Neural cell (in vitro differentiated cells): Measurements from ENCODE around the gene KRT33A. TPM values are rescaled to one million over a fixed set of nuclear protein-coding genes. Genes with fewer than 3 reads are reported as not detected.

ENCODE experiments used
- H2AFZ ChIP-seq: fragments of 200-600, 300-800 bp; sonication (generic), shearing (Covaris generic); 2 replicates; pipeline ENCODE4 v1.6.0; 2014; ENCODE audit warnings: low read depth, mild to moderate bottlenecking, antibody characterized with exemption, low read length, moderate library complexity
- H3F3A ChIP-seq: fragments of 200-600 bp; shearing (Covaris generic); 2 replicates; pipeline ENCODE4 v1.6.1; 2016; ENCODE audit warnings: mild to moderate bottlenecking, moderate library complexity, mixed read lengths, antibody characterized with exemption, low read length; ENCODE audit not compliant: insufficient read depth, poor library complexity, severe bottlenecking
- H3K27ac ChIP-seq: fragments of 200-600, 300-800 bp; sonication (generic), shearing (Covaris generic); 2 replicates; pipeline ENCODE4 v1.5.1; 2014; ENCODE audit warnings: mild to moderate bottlenecking, low read length, moderate library complexity
- H3K27me3 ChIP-seq: fragments of 300-800, 200-600 bp; sonication (generic), shearing (Covaris generic); 2 replicates; pipeline ENCODE4 v1.6.0; 2014; ENCODE audit warnings: mild to moderate bottlenecking, low read depth, low read length, moderate library complexity; ENCODE audit not compliant: insufficient read depth
- H3K36me3 ChIP-seq: fragments of 300-800, 200-600 bp; sonication (generic), shearing (Covaris generic); 2 replicates; pipeline ENCODE4 v1.5.1; 2014; ENCODE audit warnings: mild to moderate bottlenecking, antibody characterized with exemption, low read length, moderate library complexity; ENCODE audit not compliant: insufficient read depth
- H3K4me2 ChIP-seq: fragments of 300-800, 200-600 bp; sonication (generic), shearing (Covaris generic); 2 replicates; pipeline ENCODE4 v1.6.0; 2014; ENCODE audit warnings: mild to moderate bottlenecking, low read length
- H3K4me3 ChIP-seq: fragments of 300-800, 200-600 bp; sonication (generic), shearing (Covaris generic); 2 replicates; pipeline ENCODE4 v1.5.1; 2014; ENCODE audit warnings: mild to moderate bottlenecking, low read length, moderate library complexity
- H3K79me2 ChIP-seq: fragments of 200-600 bp; shearing (Covaris generic); replicated peaks from 2 replicates; pipeline ENCODE4 v1.6.0; 2014; ENCODE audit warnings: mild to moderate bottlenecking, low read length, moderate library complexity; ENCODE audit not compliant: insufficient read depth
- H3K9ac ChIP-seq: fragments of 300-800, 200-600 bp; sonication (generic), shearing (Covaris generic); 2 replicates; pipeline ENCODE4 v1.6.1; 2016; ENCODE audit warnings: mild to moderate bottlenecking, low read length, mixed read lengths
- H3K9me2 ChIP-seq: fragments of 200-600 bp; shearing (Covaris generic); 2 replicates; pipeline ENCODE4 v1.6.1; 2016; ENCODE audit warnings: mild to moderate bottlenecking, low read length, mixed read lengths; ENCODE audit not compliant: insufficient read depth
- H3K9me3 ChIP-seq: fragments of 200-600, 300-800 bp; sonication (generic), shearing (Covaris generic); 2 replicates; pipeline ENCODE4 v1.6.1; 2016; ENCODE audit warnings: mild to moderate bottlenecking, mixed run types, low read length, moderate library complexity, mixed read lengths
- H4K20me1 ChIP-seq: fragments of 200-600 bp; shearing (Covaris generic); 2 replicates; pipeline ENCODE4 v1.6.1; 2016; ENCODE audit warnings: mild to moderate bottlenecking, mixed run types; ENCODE audit not compliant: insufficient read depth
- CTCF ChIP-seq: fragments of 450-650 bp; IDR thresholded peaks from 2 replicates; pipeline ENCODE4 v1.5.1; 2014; ENCODE audit warnings: antibody characterized with exemption, mild to moderate bottlenecking, moderate library complexity; ENCODE audit not compliant: poor library complexity, severe bottlenecking
- EP300 ChIP-seq: fragments of 450-650 bp; conservative IDR thresholded peaks from 2 replicates; pipeline ENCODE4 v1.6.1; 2014; ENCODE audit warnings: antibody characterized with exemption, mild to moderate bottlenecking, moderate library complexity; ENCODE audit not compliant: poor library complexity, severe bottlenecking
- MXI1 ChIP-seq: fragments of 450-650 bp; conservative IDR thresholded peaks from 2 replicates; pipeline ENCODE4 v1.6.1; 2014; ENCODE audit warnings: antibody characterized with exemption, mild to moderate bottlenecking; ENCODE audit not compliant: poor library complexity, severe bottlenecking
- POLR2AphosphoS5 ChIP-seq: IDR thresholded peaks from 2 replicates; pipeline ENCODE4 v1.6.1; 2012
- RAD21 ChIP-seq: fragments of 450-650 bp; conservative IDR thresholded peaks from 2 replicates; pipeline ENCODE4 v1.6.1; 2014; ENCODE audit warnings: antibody characterized with exemption, mild to moderate bottlenecking, moderate library complexity
- REST ChIP-seq: IDR thresholded peaks from 2 replicates; pipeline ENCODE4 v1.6.1; 2012; ENCODE audit warnings: borderline replicate concordance
- TAF1 ChIP-seq: IDR thresholded peaks from 2 replicates; pipeline ENCODE4 v1.6.1; 2012; ENCODE audit warnings: low read depth
- polyA plus RNA-seq: library from polyadenylated mRNA; depleted of rRNA; stranded (reverse); fragments of >200 nt; gene quantifications from 2 replicates; pipeline ENCODE4 v1.2.3, GENCODE V29; 2014

Gene KRT33A
- polyA plus RNA-seq, 1 donor from 2014 or later = not detected

- Histone ChIP-seq H3K4me2 (no peak overlapping the region), H2AFZ (no peak overlapping the region), H3K9ac (no peak overlapping the region), H3K27me3 (no peaks in the 10 kb centered on the region), H3K27ac (no peak overlapping the region), H3K79me2 (no peaks in the 10 kb centered on the region), H3K9me3 (no peaks in the 10 kb centered on the region), H3F3A (no peaks in the 10 kb centered on the region), H3K36me3 (no peaks in the 10 kb centered on the region), H3K4me3 (no peak overlapping the region), H4K20me1 (no peaks in the 10 kb centered on the region), H3K9me2 (no peaks in the 10 kb centered on the region)
- TF ChIP-seq TAF1 (no peak), POLR2AphosphoS5 (no peak), RAD21 (no peak), EP300 (no peak), MXI1 (no peak), CTCF (no peak)
These were observed 25.5 kb downstream of the KRT33A start for GRCh38 chr17:41325126-41325525.

- Histone ChIP-seq H3K79me2 (no peaks in the 10 kb centered on the region), H3K4me2 (no peak overlapping the region), H3K27me3 (no peaks in the 10 kb centered on the region), H3K27ac (no peak overlapping the region), H3K4me3 (no peak overlapping the region), H3K9ac (no peak overlapping the region), H3K36me3 (no peaks in the 10 kb centered on the region), H3K9me2 (no peaks in the 10 kb centered on the region), H4K20me1 (no peaks in the 10 kb centered on the region), H3K9me3 (no peaks in the 10 kb centered on the region), H3F3A (no peaks in the 10 kb centered on the region), H2AFZ (no peak overlapping the region)
- TF ChIP-seq CTCF (no peak), POLR2AphosphoS5 (no peak), MXI1 (no peak), TAF1 (no peak), REST (no peak)
These were observed 26.2 kb downstream of the KRT33A start for GRCh38 chr17:41324180-41325075.
